AG04450 (cell line): ENCODE measurements around the gene TMEM98. TPM values are rescaled to one million over a fixed set of nuclear protein-coding genes. Genes with fewer than 3 reads are reported as not detected.

Source experiments
- CTCF ChIA-PET: fragments of 300-600, 350-600 bp; formaldehyde crosslinking; extraction: SDS; loops from one replicate; lab custom pipeline; 2022; ENCODE audit warnings: antibody characterized with exemption, inconsistent platforms; lab: Charles Lee
- POLR2A ChIA-PET: fragments of 350-600 bp; formaldehyde crosslinking; extraction: SDS; loops from one replicate; lab custom pipeline; 2021; ENCODE audit warnings: antibody characterized with exemption, inconsistent platforms; lab: Yijun Ruan, JAX
- DNase-seq: peaks from one replicate; pipeline ENCODE4 v3.0.0-alpha.2; 2011; ENCODE audit warnings: low read depth, low spot score
- H3K27ac ChIP-seq: one replicate; pipeline ENCODE4 v1.5.1; 2012; ENCODE audit warnings: low read depth, low read length, control low read depth
- H3K27me3 ChIP-seq: one replicate; pipeline ENCODE4 v1.6.0; 2012; ENCODE audit warnings: low read length; ENCODE audit not compliant: control insufficient read depth, insufficient read depth
- H3K4me3 ChIP-seq: 2 replicates; pipeline ENCODE4 v1.5.1; 2011; ENCODE audit warnings: mild to moderate bottlenecking, low read depth, low read length, control low read depth
- H3K9me3 ChIP-seq: 2 replicates; pipeline ENCODE4 v1.5.1; 2012; ENCODE audit warnings: low read length; ENCODE audit not compliant: control insufficient read depth, insufficient read depth
- polyA minus RNA-seq: library from RNA; depleted of rRNA, polyadenylated mRNA; stranded (reverse); fragments of >200 nt; gene quantifications from 2 replicates; pipeline ENCODE4 v1.2.3, GENCODE V29; 2011; rRNA and poly(A)+ RNA removed
- polyA plus RNA-seq: library from polyadenylated mRNA; depleted of rRNA; stranded (reverse); fragments of >200 nt; gene quantifications from 2 replicates; pipeline ENCODE4 v1.2.3, GENCODE V29; 2011; rRNA removed
- TF ChIP-seq, protein P1 (sequence below): IDR thresholded peaks from 2 replicates; pipeline ENCODE4 v1.5.1; 2011; ENCODE audit warnings: low read depth, low read length, control low read depth, inconsistent platforms

Gene TMEM98, protein sequence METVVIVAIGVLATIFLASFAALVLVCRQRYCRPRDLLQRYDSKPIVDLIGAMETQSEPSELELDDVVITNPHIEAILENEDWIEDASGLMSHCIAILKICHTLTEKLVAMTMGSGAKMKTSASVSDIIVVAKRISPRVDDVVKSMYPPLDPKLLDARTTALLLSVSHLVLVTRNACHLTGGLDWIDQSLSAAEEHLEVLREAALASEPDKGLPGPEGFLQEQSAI
- 260 and 304 TPM in 2 replicates for polyA plus RNA-seq
- 179 and 273 TPM in 2 replicates for polyA minus RNA-seq

DNA sequence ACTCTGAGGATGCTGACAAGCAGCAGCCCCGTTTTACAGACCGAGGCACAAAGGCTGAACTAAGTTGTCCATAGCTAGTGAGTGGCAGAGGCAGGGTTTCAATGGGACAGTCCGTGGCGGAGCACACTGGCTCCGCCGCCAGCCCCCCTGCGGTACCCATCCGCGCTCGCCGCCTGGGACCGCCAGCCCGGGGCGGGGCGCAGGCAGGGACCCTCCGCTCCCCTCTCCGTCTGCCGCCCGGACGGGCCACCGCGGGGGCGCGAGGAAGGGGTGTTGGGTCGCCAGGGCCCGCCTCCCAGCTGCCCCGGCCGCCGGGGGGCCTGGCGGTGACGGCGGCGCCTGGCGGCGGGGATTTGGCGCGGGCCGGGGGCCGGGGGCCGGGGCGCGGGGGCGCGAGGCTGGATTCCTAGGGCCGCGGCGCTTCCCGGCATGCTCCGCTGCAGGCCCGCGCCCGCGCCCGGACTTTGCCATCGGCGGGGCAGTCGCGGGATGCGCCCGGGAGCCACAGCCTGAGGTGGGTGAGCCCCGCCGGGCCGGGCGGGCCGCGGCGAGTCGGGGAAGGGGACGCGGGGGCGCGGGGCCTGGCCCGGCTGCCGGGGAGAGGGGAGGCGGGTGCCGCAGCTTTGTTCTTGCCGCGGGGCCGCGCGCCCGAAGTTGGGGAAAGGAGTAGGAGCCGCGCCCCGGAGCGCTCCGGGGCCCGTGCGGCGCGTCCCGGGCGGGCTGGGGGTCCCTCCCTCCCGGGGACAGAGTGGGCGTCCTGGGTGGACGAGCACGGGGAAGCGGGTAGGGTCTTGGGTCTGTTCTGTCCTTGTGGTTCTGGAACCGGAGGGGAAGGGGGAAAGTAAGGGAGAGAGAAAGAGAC, at the start of gene TMEM98:
TSS of gene TMEM98 (plus strand) at position 430 of the 862 bp plus-strand sequence. CDS start 3,376 bp downstream, outside the sequence.
- POLR2A ChIA-PET, result interaction anchor here (1.2 kb wide), 1 partner anchor 52 kb away, joined by 3 read pairs; no protein-coding TSS in a partner anchor
- Histone ChIP-seq H3K27me3 (no peaks in the 10 kb centered on the region), H3K9me3 (no peaks in the 10 kb centered on the region), H3K27ac (peak within 1 kb of the TSS; percentile 33), H3K4me3 (peak within 1 kb of the TSS; percentile 68)
- DNase-seq, result no peak
- CTCF ChIA-PET, result interaction anchor here (0.7 to 3.1 kb wide), 10 partner anchors 10 to 192 kb away, joined by 3 to 21 read pairs (median 5); partner anchors contain the start of gene MYO1D
- TF ChIP-seq, protein P1, sequence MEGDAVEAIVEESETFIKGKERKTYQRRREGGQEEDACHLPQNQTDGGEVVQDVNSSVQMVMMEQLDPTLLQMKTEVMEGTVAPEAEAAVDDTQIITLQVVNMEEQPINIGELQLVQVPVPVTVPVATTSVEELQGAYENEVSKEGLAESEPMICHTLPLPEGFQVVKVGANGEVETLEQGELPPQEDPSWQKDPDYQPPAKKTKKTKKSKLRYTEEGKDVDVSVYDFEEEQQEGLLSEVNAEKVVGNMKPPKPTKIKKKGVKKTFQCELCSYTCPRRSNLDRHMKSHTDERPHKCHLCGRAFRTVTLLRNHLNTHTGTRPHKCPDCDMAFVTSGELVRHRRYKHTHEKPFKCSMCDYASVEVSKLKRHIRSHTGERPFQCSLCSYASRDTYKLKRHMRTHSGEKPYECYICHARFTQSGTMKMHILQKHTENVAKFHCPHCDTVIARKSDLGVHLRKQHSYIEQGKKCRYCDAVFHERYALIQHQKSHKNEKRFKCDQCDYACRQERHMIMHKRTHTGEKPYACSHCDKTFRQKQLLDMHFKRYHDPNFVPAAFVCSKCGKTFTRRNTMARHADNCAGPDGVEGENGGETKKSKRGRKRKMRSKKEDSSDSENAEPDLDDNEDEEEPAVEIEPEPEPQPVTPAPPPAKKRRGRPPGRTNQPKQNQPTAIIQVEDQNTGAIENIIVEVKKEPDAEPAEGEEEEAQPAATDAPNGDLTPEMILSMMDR, result no peak

DNA sequence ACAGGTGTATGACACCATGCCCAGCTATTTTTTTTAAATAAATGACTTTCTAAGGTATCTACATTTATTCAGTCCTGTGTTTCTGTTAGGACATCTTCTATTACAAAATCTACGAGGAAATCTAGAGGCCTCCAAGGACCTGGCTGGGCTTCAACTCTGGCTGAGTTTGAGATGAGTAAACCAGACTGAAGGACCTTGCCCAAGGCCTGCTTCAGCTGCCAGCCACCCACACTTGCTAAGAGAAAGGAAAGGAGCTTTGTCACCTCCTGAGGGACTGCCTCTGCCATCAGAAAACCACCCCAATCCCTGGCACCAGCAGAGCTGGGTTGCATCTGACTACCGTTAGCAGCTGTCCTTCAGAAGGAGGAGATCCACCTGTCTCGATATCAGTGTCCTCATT, 49.7 kb upstream of the TMEM98 start:
- DNase-seq, result no peak
- no peaks in the 10 kb centered on the region for H3K9me3 ChIP-seq
- ChIA-PET POLR2A (interaction anchor here (0.6 to 1.3 kb wide), 2 partner anchors 51 to 220 kb away, joined by 3 to 6 read pairs; no protein-coding TSS in a partner anchor), CTCF (interaction anchor here (0.8 to 6.5 kb wide), 37 partner anchors 8 to 873 kb away, joined by 3 to 72 read pairs (median 6); a partner anchor contains a TSS)
- peaks cover 9% of the 10 kb centered on the region for H3K27me3 ChIP-seq
- H3K27ac ChIP-seq, result no peak overlapping the region
- no peak overlapping the region for H3K4me3 ChIP-seq
- TF ChIP-seq, protein P1, result no peak

GRCh38 chr17:32879134-32879533, 48.8 kb upstream of the TMEM98 start:
- POLR2A ChIA-PET, result no interaction called here
- TF ChIP-seq, protein P1, result no peak
- H3K27ac ChIP-seq, result no peak overlapping the region
- no peak overlapping the region for H3K4me3 ChIP-seq
- CTCF ChIA-PET, result interaction anchor here (1.5 to 6.5 kb wide), 4 partner anchors 29 to 96 kb away, joined by 3 to 72 read pairs (median 28); no protein-coding TSS in a partner anchor
- no peaks in the 10 kb centered on the region for H3K9me3 ChIP-seq
- H3K27me3 ChIP-seq, result peaks cover 9% of the 10 kb centered on the region
- DNase-seq, result no peak

- Histone ChIP-seq H3K27ac (no peak overlapping the region), H3K27me3 (peaks cover 3% of the 10 kb centered on the region), H3K9me3 (no peaks in the 10 kb centered on the region), H3K4me3 (no peak overlapping the region)
- POLR2A ChIA-PET, result no interaction called here
- CTCF ChIA-PET, result interaction anchor here (1.0 to 3.1 kb wide), 2 partner anchors 29 to 98 kb away, joined by 3 to 13 read pairs; no protein-coding TSS in a partner anchor
- TF ChIP-seq, protein P1, result no peak
- no peak for DNase-seq
Observed at GRCh38 chr17:32880671-32881453, 47.1 kb upstream of the TMEM98 start.
